Fibroblast of skin of abdomen (primary cell): Measurements from ENCODE around the gene CD3E.

ENCODE experiments used
- DNase-seq: peaks from one replicate; pipeline ENCODE4 v3.0.0-alpha.2; 2013

Gene CD3E

DNA sequence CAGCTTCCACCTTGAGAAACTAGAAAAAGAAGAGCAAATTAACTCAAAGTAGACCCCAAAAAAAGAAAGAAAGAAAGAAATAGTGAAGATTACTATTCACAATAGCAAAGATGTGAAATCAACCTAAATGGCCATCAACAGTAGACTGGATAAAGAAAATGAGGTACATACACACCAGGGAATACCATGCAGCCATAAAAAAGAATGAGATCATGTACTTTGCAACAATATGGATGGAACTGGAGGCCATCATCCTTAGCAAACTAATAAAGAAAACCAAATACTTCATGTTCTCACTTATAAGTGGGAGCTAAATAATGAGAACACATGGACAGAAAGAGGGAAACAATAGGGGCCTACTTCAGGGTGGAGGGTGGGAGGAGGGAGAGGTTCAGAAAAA lies 24.2 kb downstream of the CD3E start:
- no peak for DNase-seq

DNA sequence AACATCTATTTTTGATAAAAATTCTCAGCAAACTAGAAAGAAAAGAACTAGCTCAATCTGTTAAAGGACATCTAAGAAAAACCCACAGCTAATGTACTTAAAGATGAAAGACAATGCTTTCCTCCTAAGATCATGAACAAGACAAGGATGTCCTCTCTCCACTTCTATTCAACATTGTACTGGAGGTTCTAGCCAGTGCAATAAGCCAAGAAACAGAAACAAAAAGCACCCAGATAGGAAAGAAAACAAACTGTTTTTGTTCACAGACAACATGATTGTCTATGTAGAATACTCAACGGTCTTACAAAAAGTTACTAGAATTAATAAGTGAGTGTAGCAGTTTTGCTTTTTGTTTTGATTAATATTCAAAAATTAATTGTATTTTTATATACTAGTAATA lies 30.2 kb downstream of the CD3E start:
- DNase-seq, result no peak

DNA sequence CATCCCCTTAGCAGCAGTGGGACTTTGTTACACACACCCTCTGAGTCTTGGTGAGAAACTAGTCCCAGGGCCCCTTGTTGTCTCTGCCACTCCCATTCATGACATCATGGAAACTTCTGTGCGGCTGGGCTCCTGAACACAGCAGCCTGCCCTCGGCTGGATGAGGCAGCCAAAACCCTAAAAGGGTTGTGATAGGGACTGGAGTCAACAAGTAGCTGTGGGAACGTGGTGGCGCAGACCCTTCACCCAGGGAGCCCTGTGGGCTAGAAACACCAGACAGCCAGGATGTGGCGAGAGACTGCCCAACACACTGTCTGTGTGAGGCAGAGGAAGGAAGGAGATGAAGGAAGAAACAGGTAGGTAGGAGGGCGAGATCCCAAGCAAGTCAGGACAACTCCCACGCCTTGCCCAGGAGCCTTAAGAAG lies 34.1 kb downstream of the CD3E start:
- no peak for DNase-seq

DNA sequence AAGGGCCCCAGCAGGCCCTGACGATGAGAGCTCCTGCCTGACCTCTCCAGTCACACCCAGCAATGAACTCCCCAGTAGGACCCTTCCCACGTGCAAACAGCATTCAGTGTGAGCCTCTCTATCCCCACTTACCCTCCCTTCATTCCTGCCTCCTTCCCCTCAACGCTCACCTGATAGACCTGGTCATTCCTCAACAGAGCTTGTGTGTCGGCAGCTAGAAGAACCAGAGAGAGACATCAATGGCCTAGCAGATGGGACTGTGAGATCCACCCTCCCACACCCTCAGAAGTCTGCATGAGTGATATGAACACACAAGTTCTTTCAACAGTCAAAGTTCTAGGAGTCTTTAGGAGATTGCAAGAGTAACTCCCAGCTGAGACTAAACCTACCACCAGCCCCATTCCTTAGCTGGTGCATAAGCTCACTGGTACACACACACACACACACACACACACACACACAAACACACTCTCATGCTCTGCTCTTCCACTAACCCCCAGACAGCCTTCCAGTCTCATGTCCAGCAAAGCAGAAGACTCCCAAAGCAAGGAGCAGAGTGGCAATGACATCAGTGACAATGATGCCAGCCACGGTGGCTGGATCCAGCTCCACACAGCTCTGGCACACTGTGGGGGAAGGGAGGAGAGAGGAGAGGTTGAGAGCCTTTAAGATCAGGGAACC lies 34.9 kb downstream of the CD3E start:
- no peak for DNase-seq

DNA sequence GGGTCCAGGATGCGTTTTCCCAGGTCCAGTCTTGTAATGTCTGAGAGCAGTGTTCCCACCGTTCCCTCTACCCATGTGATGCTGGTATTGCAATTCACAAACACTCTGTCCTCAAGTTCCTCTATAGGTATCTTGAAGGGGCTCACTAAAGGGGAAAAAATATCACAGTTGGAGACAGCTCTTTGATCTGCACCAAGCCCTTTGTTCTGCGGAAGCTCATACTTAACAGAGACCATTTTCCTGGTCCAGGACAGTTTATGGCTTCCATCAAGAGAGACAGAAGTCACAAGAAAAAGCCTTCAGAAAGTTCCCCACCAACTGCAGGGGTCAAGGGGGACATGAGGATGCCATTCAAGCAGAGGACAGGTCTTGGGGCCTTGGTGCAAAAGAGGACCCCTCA lies 35.9 kb downstream of the CD3E start:
- no peak for DNase-seq

DNA sequence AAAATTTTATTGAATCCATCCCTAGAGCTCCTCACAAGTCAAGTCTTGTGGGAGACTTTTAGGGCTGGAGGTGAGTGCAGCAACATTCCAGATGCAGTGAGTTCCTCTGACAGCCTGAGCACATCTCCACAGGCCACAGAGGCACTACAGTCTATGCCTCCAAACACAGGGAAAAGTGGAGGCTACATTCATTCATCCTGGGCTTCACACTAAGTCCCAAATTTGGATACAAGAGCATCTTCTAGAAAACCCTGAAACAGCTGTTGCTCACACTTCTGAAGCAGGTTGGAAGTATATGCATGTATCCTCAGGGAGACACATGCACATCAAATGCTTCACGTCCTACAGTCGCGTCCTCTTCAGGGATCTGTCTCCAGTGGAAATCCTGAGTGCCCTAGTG lies 36.7 kb downstream of the CD3E start:
- DNase-seq, result no peak

DNA sequence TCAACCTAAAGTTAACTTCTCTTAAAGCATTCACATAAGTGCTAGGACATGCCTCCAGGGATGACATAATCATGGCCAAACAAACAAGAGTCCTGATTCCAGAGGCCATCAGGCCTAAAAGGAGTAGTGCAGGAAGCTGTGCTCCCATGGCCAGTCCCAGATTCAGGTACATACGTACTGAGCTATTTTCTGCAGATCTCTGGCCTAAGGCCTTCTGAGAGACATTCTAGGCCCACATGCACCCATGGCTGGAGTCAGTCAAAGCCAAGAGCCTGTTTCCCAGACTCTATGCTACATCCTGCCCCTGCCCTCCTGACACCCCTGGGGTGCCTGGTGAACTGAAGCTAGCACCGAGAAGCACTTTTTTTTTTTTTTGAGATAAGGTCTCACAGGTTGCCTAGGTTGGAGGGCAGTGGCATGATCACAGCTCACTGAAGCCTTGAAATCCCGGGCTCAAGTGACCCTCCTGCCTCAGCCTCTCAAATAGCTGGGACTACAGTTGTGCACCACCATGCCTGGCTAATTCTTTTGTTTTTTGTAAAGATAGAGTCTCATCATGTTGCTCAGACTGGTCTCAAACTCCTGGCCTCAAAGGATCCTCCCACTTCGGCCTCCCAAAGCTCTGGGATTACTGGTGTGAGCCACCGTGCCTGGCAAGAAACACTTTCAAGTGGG lies 37.4 kb downstream of the CD3E start:
- DNase-seq, result no peak

DNA sequence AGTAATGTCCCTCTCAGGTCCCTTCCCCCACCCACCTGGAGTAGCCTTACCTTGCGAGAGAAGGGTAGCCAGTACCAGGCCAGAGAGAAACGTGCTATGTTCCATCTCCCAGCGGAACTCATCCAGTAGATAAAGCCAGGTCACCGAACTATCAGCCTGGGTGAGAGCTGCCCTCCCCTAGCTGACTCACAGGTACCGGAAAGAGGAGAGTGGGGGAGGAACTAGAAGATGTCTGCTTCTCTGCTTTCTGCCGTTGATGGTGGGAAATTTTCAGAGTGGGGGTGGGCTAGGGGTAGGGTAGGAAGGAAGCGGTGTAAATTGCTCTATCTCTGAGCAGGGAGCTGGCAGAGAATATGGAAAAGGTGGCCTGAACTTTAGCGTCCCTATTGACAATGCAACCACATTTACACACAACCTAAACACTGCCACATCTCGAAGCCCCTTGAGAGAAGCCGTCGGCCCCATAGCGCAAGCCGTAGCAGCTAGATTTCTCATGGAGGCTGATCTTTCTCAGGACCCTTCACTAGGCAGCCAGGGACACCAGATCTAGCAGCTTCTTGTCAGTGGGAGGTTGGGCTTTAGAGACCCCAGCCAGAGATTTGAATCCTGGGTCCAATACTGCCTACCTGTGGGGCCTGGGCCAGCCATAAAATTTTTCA lies 38.1 kb downstream of the CD3E start, which contains the start of gene CD3D:
TSS of gene CD3D (minus strand) at position 203 of the 659 bp plus-strand sequence. CDS start at position 105, 98 bp downstream.
- no peak for DNase-seq

DNA sequence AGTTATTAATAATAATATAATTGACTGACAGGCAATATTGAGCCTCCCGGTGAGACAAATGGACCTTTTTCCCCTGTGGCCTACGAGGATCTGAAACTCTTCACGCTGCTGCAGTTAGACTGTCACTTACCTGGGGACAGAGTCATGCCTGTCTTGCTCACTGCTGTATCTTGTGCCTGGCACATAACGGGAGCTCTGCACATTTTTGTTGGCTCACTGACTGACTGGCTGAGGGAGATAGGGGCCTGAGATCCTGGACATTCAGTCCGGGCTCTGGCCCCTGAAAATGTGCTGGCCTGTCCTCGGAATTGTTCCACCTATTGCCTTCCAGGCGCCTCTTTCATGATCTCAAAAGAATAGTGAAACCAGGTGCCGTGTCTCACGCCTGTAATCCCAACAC lies 38.7 kb downstream of the CD3E start:
- DNase-seq, result no peak

DNA sequence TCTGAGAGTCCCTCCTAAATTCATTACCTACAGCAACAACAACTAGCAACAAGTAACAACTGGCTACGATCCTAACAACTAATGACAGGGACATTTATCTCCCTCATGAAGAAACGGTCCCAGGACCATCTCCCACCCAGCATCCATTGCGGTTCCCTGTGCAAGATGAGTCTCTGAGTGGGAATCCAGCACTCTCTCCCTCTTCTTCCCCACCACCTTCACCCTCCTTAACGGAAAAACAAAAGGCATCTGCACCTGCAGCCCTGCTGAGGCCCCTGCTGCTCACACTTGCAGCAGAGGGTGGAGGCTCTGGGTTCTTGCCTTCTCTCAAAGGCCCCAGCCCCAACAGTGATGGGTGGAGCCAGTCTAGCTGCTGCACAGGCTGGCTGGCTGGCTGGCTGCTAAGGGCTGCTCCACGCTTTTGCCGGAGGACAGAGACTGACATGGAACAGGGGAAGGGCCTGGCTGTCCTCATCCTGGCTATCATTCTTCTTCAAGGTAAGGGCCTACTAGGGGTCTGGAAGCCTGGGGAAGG lies 39.5 kb downstream of the CD3E start, which contains the start of gene CD3G:
TSS of gene CD3G (plus strand) at position 364 of the 535 bp plus-strand sequence. CDS start at position 444, 80 bp downstream.
- no peak for DNase-seq

DNA sequence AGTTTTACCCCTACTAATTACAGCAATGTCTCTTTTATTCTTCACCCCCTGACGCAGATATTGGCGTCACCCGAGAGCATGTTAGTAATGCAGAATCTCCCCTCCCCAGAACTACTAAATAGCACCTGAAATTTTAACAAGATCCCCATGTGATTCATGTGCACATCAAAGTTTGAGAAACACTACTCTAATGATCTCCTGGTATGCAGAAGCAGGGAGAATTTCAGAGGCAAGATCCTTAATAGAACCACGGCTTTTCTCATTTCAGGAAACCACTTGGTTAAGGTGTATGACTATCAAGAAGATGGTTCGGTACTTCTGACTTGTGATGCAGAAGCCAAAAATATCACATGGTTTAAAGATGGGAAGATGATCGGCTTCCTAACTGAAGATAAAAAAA lies 44.9 kb downstream of the CD3E start:
- no peak for DNase-seq

DNA sequence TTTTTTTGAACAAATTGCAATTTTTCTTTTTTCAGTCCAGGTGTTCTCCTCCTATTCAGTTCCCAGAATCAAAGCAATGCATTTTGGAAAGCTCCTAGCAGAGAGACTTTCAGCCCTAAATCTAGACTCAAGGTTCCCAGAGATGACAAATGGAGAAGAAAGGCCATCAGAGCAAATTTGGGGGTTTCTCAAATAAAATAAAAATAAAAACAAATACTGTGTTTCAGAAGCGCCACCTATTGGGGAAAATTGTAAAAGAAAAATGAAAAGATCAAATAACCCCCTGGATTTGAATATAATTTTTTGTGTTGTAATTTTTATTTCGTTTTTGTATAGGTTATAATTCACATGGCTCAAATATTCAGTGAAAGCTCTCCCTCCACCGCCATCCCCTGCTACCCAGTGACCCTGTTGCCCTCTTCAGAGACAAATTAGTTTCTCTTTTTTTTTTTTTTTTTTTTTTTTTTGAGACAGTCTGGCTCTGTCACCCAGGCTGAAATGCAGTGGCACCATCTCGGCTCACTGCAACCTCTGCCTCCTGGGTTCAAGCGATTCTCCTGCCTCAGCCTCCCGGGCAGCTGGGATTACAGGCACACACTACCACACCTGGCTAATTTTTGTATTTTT lies 48.7 kb downstream of the CD3E start:
- peak; percentile 12 for DNase-seq

DNA sequence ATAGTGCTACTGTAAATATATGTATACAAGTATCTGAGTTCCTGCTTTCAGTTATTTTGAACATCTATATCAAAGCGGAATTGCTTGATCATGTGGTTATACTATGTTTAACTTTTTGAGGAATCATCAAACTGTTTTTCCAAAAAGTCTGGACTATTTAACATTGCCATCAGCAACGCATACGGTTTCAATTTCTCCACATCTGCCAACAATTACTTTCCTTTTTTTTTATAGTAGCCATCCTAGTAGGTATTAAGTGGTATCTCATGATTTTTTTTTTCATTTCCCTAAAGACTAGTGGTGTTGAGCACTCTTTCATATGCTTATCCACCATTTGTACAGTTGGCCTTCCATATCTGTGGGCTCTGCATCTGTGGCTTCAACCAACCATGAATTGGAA lies 53.5 kb downstream of the CD3E start:
- DNase-seq, result no peak

DNA sequence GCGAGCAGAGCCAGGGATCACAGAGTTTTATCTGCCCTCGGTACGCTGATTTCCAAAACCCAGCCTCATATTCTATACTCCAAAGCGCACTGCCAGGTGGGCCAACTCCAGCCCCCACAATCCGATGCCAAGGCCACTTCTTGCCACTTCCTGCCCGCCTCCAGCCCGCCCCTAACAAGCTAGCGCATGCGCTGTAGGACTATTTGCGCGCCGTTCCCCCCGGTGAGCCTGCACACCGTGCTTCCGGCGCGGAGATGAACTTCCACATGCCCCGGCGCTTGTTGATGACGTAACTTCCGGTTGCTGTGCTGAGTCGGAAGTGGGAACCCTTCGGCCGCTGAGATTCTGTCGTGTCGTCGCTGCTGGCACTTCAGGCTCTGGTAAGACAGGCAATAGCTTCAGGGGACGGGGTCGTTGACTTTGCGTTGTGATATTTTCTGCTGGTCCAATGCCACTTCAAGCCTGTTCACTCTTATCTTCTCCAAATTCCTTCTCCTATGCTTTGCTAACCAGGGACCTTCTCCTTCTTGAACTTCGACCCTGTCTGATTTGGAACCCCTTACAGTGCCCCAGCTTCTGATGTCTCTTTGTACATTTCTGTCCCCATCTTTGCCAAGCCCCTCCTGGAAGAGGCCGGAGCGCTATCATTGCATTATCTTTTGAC lies 54.9 kb downstream of the CD3E start, which contains the start of gene UBE4A:
TSS of gene UBE4A (plus strand) at position 306 of the 664 bp plus-strand sequence. CDS start 5,481 bp downstream, outside the sequence.
- DNase-seq, result peak; percentile 94

DNA sequence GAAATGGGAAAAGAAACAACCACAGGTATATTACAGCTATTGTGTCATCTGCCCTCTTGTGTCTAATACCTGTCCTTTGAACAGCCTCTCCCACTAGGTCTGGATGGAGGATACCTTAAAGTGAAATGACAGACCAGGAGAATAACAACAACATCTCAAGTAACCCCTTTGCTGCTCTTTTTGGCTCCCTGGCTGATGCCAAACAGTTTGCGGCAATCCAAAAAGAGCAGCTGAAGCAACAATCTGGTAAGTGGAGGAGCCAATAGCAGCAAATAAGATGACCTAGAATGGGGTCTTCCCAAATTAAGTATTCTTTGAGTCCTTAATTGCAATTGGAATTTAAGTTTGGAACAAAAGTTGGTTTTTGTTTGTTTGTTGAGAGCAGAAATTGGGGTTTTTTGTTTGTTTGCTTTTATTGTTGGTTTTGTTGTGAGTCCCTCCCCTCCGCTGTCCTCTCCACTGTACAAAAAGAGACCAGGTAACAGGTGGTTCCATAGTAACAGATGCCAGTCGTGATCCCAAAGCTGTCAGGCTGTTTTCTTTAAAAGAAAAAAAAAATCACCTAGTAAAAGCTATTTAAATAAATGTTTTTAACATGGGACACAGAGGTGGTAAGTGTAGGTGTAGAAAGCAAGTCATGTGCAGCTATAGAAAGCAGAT lies 60.6 kb downstream of the CD3E start:
- DNase-seq, result no peak
